Keratinocyte (primary cell): ENCODE data around the gene INPP5A.

ENCODE experiments used
- EZH2 ChIP-seq: IDR thresholded peaks from one replicate; pipeline ENCODE4 v1.6.1; 2012; ENCODE audit warnings: inconsistent platforms, mild to moderate bottlenecking, low read length, moderate library complexity
- TF ChIP-seq, protein P1 (sequence below), 3 experiments: IDR thresholded peaks in 1 of 3; conservative IDR thresholded peaks in 1 of 3; optimal IDR thresholded peaks in 1 of 3; 2 replicates in 2 of 3; 3 replicates in 1 of 3; pipeline versions ENCODE3 to v1.5.1; 2011; ENCODE audit warnings: low read length in 3 of 3, mild to moderate bottlenecking in 3 of 3, moderate library complexity in 2 of 3, control low read depth in 1 of 3, inconsistent platforms in 1 of 3; ENCODE audit not compliant: insufficient read depth in 2 of 3; ENCODE audit errors: extremely low read depth in 1 of 3

- TF ChIP-seq, protein P1, sequence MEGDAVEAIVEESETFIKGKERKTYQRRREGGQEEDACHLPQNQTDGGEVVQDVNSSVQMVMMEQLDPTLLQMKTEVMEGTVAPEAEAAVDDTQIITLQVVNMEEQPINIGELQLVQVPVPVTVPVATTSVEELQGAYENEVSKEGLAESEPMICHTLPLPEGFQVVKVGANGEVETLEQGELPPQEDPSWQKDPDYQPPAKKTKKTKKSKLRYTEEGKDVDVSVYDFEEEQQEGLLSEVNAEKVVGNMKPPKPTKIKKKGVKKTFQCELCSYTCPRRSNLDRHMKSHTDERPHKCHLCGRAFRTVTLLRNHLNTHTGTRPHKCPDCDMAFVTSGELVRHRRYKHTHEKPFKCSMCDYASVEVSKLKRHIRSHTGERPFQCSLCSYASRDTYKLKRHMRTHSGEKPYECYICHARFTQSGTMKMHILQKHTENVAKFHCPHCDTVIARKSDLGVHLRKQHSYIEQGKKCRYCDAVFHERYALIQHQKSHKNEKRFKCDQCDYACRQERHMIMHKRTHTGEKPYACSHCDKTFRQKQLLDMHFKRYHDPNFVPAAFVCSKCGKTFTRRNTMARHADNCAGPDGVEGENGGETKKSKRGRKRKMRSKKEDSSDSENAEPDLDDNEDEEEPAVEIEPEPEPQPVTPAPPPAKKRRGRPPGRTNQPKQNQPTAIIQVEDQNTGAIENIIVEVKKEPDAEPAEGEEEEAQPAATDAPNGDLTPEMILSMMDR (optimal IDR thresholded peaks at IDR 0.05 in 1 of 3, IDR thresholded peaks at IDR 0.05 in 1 of 3, conservative IDR thresholded peaks at IDR 0.05 in 1 of 3; ENCODE audit: extremely low read depth in 1 of 3, insufficient read depth in 2 of 3, low read length in 3 of 3): no peak
- TF ChIP-seq EZH2: peak; percentile 35
These were observed 247.5 kb downstream of the INPP5A start for GRCh38 chr10:132784866-132785722.
